HEK293 (cell line): ENCODE data around the gene TRAM2.

Experiments
- BCL6B ChIP-seq: fragments of 450-650 bp; formaldehyde crosslinking; IDR thresholded peaks from 2 replicates; pipeline ENCODE4 v1.5.1; 2017; ENCODE audit warnings: missing biosample characterization, missing genetic modification characterization
- HOXA7 ChIP-seq: sonication (generic); formaldehyde crosslinking; IDR thresholded peaks from 2 replicates; pipeline ENCODE4 v1.8.1; 2022; ENCODE audit warnings: missing genetic modification reagents, borderline replicate concordance
- INSM2 ChIP-seq: fragments of 450-650 bp; formaldehyde crosslinking; IDR thresholded peaks from 2 replicates; pipeline ENCODE4 v1.5.1; 2016; ENCODE audit warnings: missing biosample characterization, missing genetic modification characterization
- KLF10 ChIP-seq: fragments of 450-650 bp; IDR thresholded peaks from 2 replicates; pipeline ENCODE4 v1.5.1; 2018; ENCODE audit warnings: missing biosample characterization, mild to moderate bottlenecking, missing genetic modification characterization
- ZBTB11 ChIP-seq: fragments of 450-650 bp; formaldehyde crosslinking; conservative IDR thresholded peaks from 2 replicates; pipeline ENCODE4 v1.5.1; 2016; ENCODE audit warnings: low read depth, missing biosample characterization, missing genetic modification characterization
- ZBTB49 ChIP-seq: fragments of 450-650 bp; formaldehyde crosslinking; IDR thresholded peaks from 2 replicates; pipeline ENCODE4 v1.5.1; 2016; ENCODE audit warnings: missing biosample characterization, missing genetic modification characterization, low read depth
- ZBTB6 ChIP-seq: fragments of 450-650 bp; formaldehyde crosslinking; IDR thresholded peaks from 2 replicates; pipeline ENCODE4 v1.5.1; 2017; ENCODE audit warnings: missing biosample characterization, missing genetic modification characterization
- ZBTB7A ChIP-seq: fragments of 450-650 bp; formaldehyde crosslinking; IDR thresholded peaks from 2 replicates; pipeline ENCODE4 v1.5.1; 2016; ENCODE audit warnings: low read depth, missing biosample characterization, missing genetic modification characterization
- ZBTB8A ChIP-seq: fragments of 450-650 bp; formaldehyde crosslinking; IDR thresholded peaks from 2 replicates; pipeline ENCODE4 v1.5.1; 2016; ENCODE audit warnings: missing biosample characterization, missing genetic modification characterization
- ZNF114 ChIP-seq: fragments of 450-650 bp; formaldehyde crosslinking; IDR thresholded peaks from 2 replicates; pipeline ENCODE4 v1.5.0; 2017; ENCODE audit warnings: missing biosample characterization, missing genetic modification characterization
- ZNF132 ChIP-seq: fragments of 450-650 bp; formaldehyde crosslinking; IDR thresholded peaks from 2 replicates; pipeline ENCODE4 v1.5.1; 2017; ENCODE audit warnings: missing biosample characterization, missing genetic modification characterization, borderline replicate concordance
- ZNF184 ChIP-seq: fragments of 450-650 bp; IDR thresholded peaks from 2 replicates; pipeline ENCODE4 v1.5.1; 2018; ENCODE audit warnings: missing biosample characterization, mild to moderate bottlenecking, missing genetic modification characterization
- ZNF324 ChIP-seq: fragments of 450-650 bp; formaldehyde crosslinking; IDR thresholded peaks from 2 replicates; pipeline ENCODE4 v1.5.1; 2016; ENCODE audit warnings: missing biosample characterization, missing genetic modification characterization
- ZNF394 ChIP-seq: fragments of 450-650 bp; formaldehyde crosslinking; IDR thresholded peaks from 2 replicates; pipeline ENCODE4 v1.5.1; 2016; ENCODE audit warnings: missing biosample characterization, missing genetic modification characterization, mild to moderate bottlenecking, moderate library complexity, borderline replicate concordance
- ZNF398 ChIP-seq: fragments of 450-650 bp; formaldehyde crosslinking; IDR thresholded peaks from 2 replicates; pipeline ENCODE4 v1.5.1; 2017; ENCODE audit warnings: missing biosample characterization, missing genetic modification characterization
- ZNF423 ChIP-seq: fragments of 450-650 bp; formaldehyde crosslinking; IDR thresholded peaks from 2 replicates; pipeline ENCODE4 v1.5.1; 2016; ENCODE audit warnings: missing biosample characterization, missing genetic modification characterization
- ZNF501 ChIP-seq: fragments of 450-650 bp; formaldehyde crosslinking; IDR thresholded peaks from 2 replicates; pipeline ENCODE4 v1.5.1; 2016; ENCODE audit warnings: missing biosample characterization, missing genetic modification characterization
- ZNF514 ChIP-seq: fragments of 450-650 bp; formaldehyde crosslinking; IDR thresholded peaks from 2 replicates; pipeline ENCODE4 v1.5.1; 2016; ENCODE audit warnings: missing biosample characterization, missing genetic modification characterization
- ZNF624 ChIP-seq: fragments of 450-650 bp; formaldehyde crosslinking; IDR thresholded peaks from 2 replicates; pipeline ENCODE4 v1.5.1; 2017; ENCODE audit warnings: missing biosample characterization, missing genetic modification characterization
- ZNF626 ChIP-seq: fragments of 450-650 bp; sonication (Bioruptor Pico); formaldehyde crosslinking; IDR thresholded peaks from 2 replicates; pipeline ENCODE4 v1.5.1; 2018; ENCODE audit warnings: missing biosample characterization, missing genetic modification characterization, inconsistent platforms
- ZNF645 ChIP-seq: fragments of 450-650 bp; formaldehyde crosslinking; IDR thresholded peaks from 2 replicates; pipeline ENCODE4; 2016; ENCODE audit warnings: missing biosample characterization, missing genetic modification characterization
- ZNF704 ChIP-seq: fragments of 450-650 bp; formaldehyde crosslinking; IDR thresholded peaks from 2 replicates; pipeline ENCODE4 v1.5.1; 2016; ENCODE audit warnings: missing biosample characterization, missing genetic modification characterization
- ZNF777 ChIP-seq: fragments of 450-650 bp; formaldehyde crosslinking; IDR thresholded peaks from 2 replicates; pipeline ENCODE4 v1.5.1; 2017; ENCODE audit warnings: missing biosample characterization, missing genetic modification characterization, borderline replicate concordance
- ZNF792 ChIP-seq: fragments of 450-650 bp; formaldehyde crosslinking; IDR thresholded peaks from 2 replicates; pipeline ENCODE4 v1.5.1; 2016; ENCODE audit warnings: missing biosample characterization, missing genetic modification characterization
- ZXDB ChIP-seq: fragments of 450-650 bp; formaldehyde crosslinking; IDR thresholded peaks from 2 replicates; pipeline ENCODE4 v1.5.1; 2016; ENCODE audit warnings: missing biosample characterization, missing genetic modification characterization

TRAM2 gene

GRCh38 chr6:52497652-52498408 lies 79.0 kb downstream of the TRAM2 start (continued):
- TF ChIP-seq ZNF624 (tag by site-specific recombination) = no peak
- no peak for TF ChIP-seq ZNF184 (tag by site-specific recombination)
- no peak for TF ChIP-seq ZBTB7A (tag by site-specific recombination)
- TF ChIP-seq ZNF132 = no peak
- TF ChIP-seq ZNF645 (tag by site-specific recombination) = no peak
- no peak for TF ChIP-seq ZNF514
- TF ChIP-seq ZNF324 (tag by site-specific recombination) = no peak; the same call in 1 of the 2 replicates
- peak; percentile 46; the same call in 1 of the 2 replicates for TF ChIP-seq INSM2 (tag by site-specific recombination)
- no peak for TF ChIP-seq ZNF626 (tag by site-specific recombination)
- TF ChIP-seq ZNF398 (tag by site-specific recombination) = peak; percentile 31; the same call in 1 of the 2 replicates
- peak; percentile 52; the same call in 1 of the 2 replicates for TF ChIP-seq ZNF394 (tag by site-specific recombination)
- TF ChIP-seq ZNF704 (tag by site-specific recombination) = no peak
- no peak for TF ChIP-seq ZBTB11
- TF ChIP-seq ZBTB6 (tag by site-specific recombination) = no peak
- TF ChIP-seq HOXA7 = no peak
- TF ChIP-seq ZNF777 (tag by site-specific recombination) = no peak
- no peak for TF ChIP-seq ZXDB (tag by site-specific recombination)
- TF ChIP-seq ZNF423 (tag by site-specific recombination) = no peak
- TF ChIP-seq KLF10 (tag by site-specific recombination) = no peak
- TF ChIP-seq ZNF114 (tag by site-specific recombination) = no peak
- TF ChIP-seq ZBTB49 (tag by site-specific recombination) = no peak
- no peak for TF ChIP-seq BCL6B
- no peak for TF ChIP-seq ZBTB8A (tag by site-specific recombination)
- TF ChIP-seq ZNF501 (tag by site-specific recombination) = 0 out of 2 replicates have a peak, but pooled peaks have one; percentile 25
- TF ChIP-seq ZNF792 = no peak
